K562 (cell line): ENCODE results near the gene OR4F17. TPM values are rescaled to one million over a fixed set of nuclear protein-coding genes. Genes with fewer than 3 reads are reported as not detected.
"Not testable (repeated sequence)": the region's sequence is repeated elsewhere in the genome, so short reads cannot be mapped to it uniquely, and the experiment has no call there.

Source experiments
- ATAC-seq: fragments of 200-7000 bp; cut with Tn5 transposase; 3 replicates; pipeline ENCODE4 v1.9.1; 2020; ENCODE audit warnings: moderate library complexity
- Bru-seq: library from RNA; stranded (reverse); fragments of 400-500 nt; gene quantifications from one replicate; lab custom pipeline; 2021; lab: Mats Ljungman, UMichigan
- BruChase-seq, 2 experiments: library from RNA; stranded (reverse); fragments of 400-500 nt; gene quantifications; one replicate each; lab custom pipeline; 2021; lab: Mats Ljungman, UMichigan
- BruUV-seq: library from RNA; stranded (reverse); fragments of 400-500 nt; replicated peaks from 2 replicates; lab custom pipeline; 2021; lab: Mats Ljungman, UMichigan
- CTCF ChIA-PET: fragments of 300-600 bp; formaldehyde crosslinking; extraction: SDS; loops from one replicate; lab custom pipeline; 2021; ENCODE audit warnings: low intra/inter-chr PET ratio; lab: Yijun Ruan, JAX
- POLR2A ChIA-PET: fragments of 300-600, 350-650 bp; sonication (Branson Sonifier 250); formaldehyde crosslinking; extraction: SDS; loops from one replicate; lab custom pipeline; 2021; ENCODE audit warnings: antibody characterized with exemption, inconsistent platforms; lab: Yijun Ruan, JAX
- DNase-seq, 4 experiments: peaks; one replicate each; pipeline versions ENCODE4 v3.0.0 to v3.0.0-alpha.2; 2011 to 2018; ENCODE audit warnings: low spot score in 3 of 4, mixed read lengths in 3 of 4; ENCODE audit errors: extremely low read depth in 1 of 4
- FAIRE-seq: peaks from 2 replicates; lab custom pipeline; 2011; peaks lifted over from hg19 to GRCh38; lab: Jason Lieb, UNC
- H2AFZ ChIP-seq: 2 replicates; pipeline ENCODE4 v1.6.0; 2011; ENCODE audit warnings: low read depth, low read length, control low read depth, inconsistent platforms
- H3K27ac ChIP-seq: fragments of 200-600 bp; 3 replicates; pipeline ENCODE4 v1.8.0; 2011; ENCODE audit warnings: low read depth, mild to moderate bottlenecking, control low read depth, inconsistent platforms, low read length, moderate library complexity, mixed read lengths; ENCODE audit errors: extremely low read depth
- H3K27me3 ChIP-seq, 2 experiments: fragments of 300-600 bp in 1 of 2; 2 replicates in 1 of 2; 3 replicates in 1 of 2; pipeline versions ENCODE4 v1.6.0 to v1.8.0; 2011; ENCODE audit warnings: inconsistent platforms in 2 of 2, low read length in 2 of 2, mild to moderate bottlenecking in 1 of 2, mixed read lengths in 1 of 2, moderate library complexity in 1 of 2; ENCODE audit not compliant: control insufficient read depth in 2 of 2, insufficient read depth in 2 of 2
- H3K36me3 ChIP-seq: fragments of 300-600 bp; 3 replicates; pipeline ENCODE4 v1.8.0; 2011; ENCODE audit warnings: mild to moderate bottlenecking, low read length, inconsistent platforms; ENCODE audit not compliant: control insufficient read depth, insufficient read depth
- H3K4me1 ChIP-seq, 2 experiments: fragments of 200-600 bp in 1 of 2; replicated peaks in 1 of 2; 2 replicates in 1 of 2; 3 replicates in 1 of 2; pipeline versions ENCODE4 v1.5.1 to v1.8.0; 2011; ENCODE audit warnings: inconsistent platforms in 2 of 2, low read length in 2 of 2, mild to moderate bottlenecking in 1 of 2, mixed read lengths in 1 of 2, moderate library complexity in 1 of 2; ENCODE audit not compliant: control insufficient read depth in 2 of 2, insufficient read depth in 2 of 2
- H3K4me2 ChIP-seq: 2 replicates; pipeline ENCODE4 v1.6.1; 2011; ENCODE audit warnings: low read length, control low read depth, inconsistent platforms, mixed read lengths; ENCODE audit not compliant: insufficient read depth
- H3K4me3 ChIP-seq: fragments of 200-600 bp; sonication (generic), shearing (Covaris generic); 2 replicates; pipeline ENCODE4 v1.5.1; 2016; ENCODE audit warnings: control low read depth, inconsistent platforms
- H3K79me2 ChIP-seq: fragments of 200-600 bp; 3 replicates; pipeline ENCODE4 v1.8.0; 2011; ENCODE audit warnings: low read length, inconsistent platforms; ENCODE audit not compliant: control insufficient read depth, insufficient read depth
- H3K9ac ChIP-seq, 2 experiments: 2 replicates each; pipeline versions ENCODE4 v1.6.0 to v1.6.1; 2011; ENCODE audit warnings: low read depth in 2 of 2, low read length in 2 of 2, control low read depth in 1 of 2, inconsistent platforms in 1 of 2, mild to moderate bottlenecking in 1 of 2, mixed read lengths in 1 of 2; ENCODE audit not compliant: insufficient read depth in 1 of 2
- H3K9me1 ChIP-seq: one replicate; pipeline ENCODE4 v1.6.0; 2011; ENCODE audit warnings: inconsistent platforms, mild to moderate bottlenecking, low read length, moderate library complexity; ENCODE audit not compliant: control insufficient read depth, insufficient read depth
- H3K9me3 ChIP-seq: replicated peaks from 2 replicates; pipeline ENCODE4 v1.5.1; 2011; ENCODE audit warnings: low read depth, low read length, inconsistent platforms; ENCODE audit not compliant: control insufficient read depth, insufficient read depth
- H4K20me1 ChIP-seq: replicated peaks from 2 replicates; pipeline ENCODE4 v1.6.1; 2011; ENCODE audit warnings: low read length, inconsistent platforms, mixed read lengths; ENCODE audit not compliant: control insufficient read depth, insufficient read depth
- in situ Hi-C: fragments of 300-500 bp; cut with MboI; formaldehyde crosslinking; loops from 4 replicates; pipeline ENCODE4 v1.15.0; 2018; ENCODE audit warnings: inconsistent platforms, mixed read lengths
- intact Hi-C: fragments of 100-400 bp; cut with micrococcal nuclease; formaldehyde crosslinking; loops from 2 replicates; pipeline ENCODE4 v1.14.2; 2022
- long read RNA-seq, 3 experiments: library from polyadenylated mRNA in 2 of 3; library from RNA in 1 of 3; unstranded in 2 of 3; stranded (forward) in 1 of 3; transcript quantifications; one replicate each; pipeline ENCODE4 v2.0.0, GENCODE V29; 2019 to 2022
- polyA minus RNA-seq, 3 experiments: library from RNA; depleted of rRNA, polyadenylated mRNA; stranded (reverse); fragments of >200 nt; gene quantifications; 2 replicates each; pipeline ENCODE4 v1.2.3, GENCODE V29; 2011
- polyA plus RNA-seq, 8 experiments: library from polyadenylated mRNA; depleted of rRNA in 4 of 8; stranded (reverse) in 5 of 8; unstranded in 3 of 8; fragments of >200 nt; fragmentation: Nextera tagmentation in 2 of 8; fragmentation: Illumina TruSeq in 1 of 8; extraction: Ambion mirVana in 2 of 8; extraction: Trizol in 1 of 8; gene quantifications; 2 replicates each; pipeline versions ENCODE4 v1.2.1 to v1.2.3, GENCODE V29; 2011 to 2014; ENCODE audit warnings: inconsistent platforms in 1 of 8, missing spikeins in 1 of 8
- total RNA-seq, 7 experiments: library from RNA; depleted of rRNA in 6 of 7; stranded (reverse); fragments of >200 nt in 6 of 7; fragmentation: Illumina TruSeq in 2 of 7; extraction: Trizol in 2 of 7; gene quantifications; 2 replicates each; pipeline versions ENCODE4 v1.2.1 to v1.2.3, GENCODE V29; 2011 to 2021; ENCODE audit warnings: low replicate concordance in 1 of 7

OR4F17 gene, protein sequence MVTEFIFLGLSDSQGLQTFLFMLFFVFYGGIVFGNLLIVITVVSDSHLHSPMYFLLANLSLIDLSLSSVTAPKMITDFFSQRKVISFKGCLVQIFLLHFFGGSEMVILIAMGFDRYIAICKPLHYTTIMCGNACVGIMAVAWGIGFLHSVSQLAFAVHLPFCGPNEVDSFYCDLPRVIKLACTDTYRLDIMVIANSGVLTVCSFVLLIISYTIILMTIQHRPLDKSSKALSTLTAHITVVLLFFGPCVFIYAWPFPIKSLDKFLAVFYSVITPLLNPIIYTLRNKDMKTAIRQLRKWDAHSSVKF
- total RNA-seq (2011; cell fraction: chromatin; rRNA removed; ENCODE audit: low replicate concordance), result 0.39 and 1.3 TPM in 2 replicates
- not detected in 2 replicates for total RNA-seq (2011; cell fraction: nucleolus; rRNA removed)
- 1.4 TPM in 1 of 2 replicates, not detected in the other for total RNA-seq (2011; cell fraction: nucleoplasm; rRNA removed)
- not detected in 2 replicates for total RNA-seq (2014; rRNA removed)
- 0.15 TPM in 1 of 2 replicates, not detected in the other for total RNA-seq (2014; rRNA removed; fragmentation: Illumina TruSeq; extraction: Trizol)
- total RNA-seq (2015; rRNA removed; fragmentation: Illumina TruSeq; extraction: Trizol), result not detected in 2 replicates
- total RNA-seq (2021), result not detected in 2 replicates
- not detected in 2 replicates for polyA plus RNA-seq (2011; rRNA removed)
- not detected in 2 replicates for polyA plus RNA-seq (2011; cell fraction: cytosol; rRNA removed)
- not detected in 2 replicates for polyA plus RNA-seq (2011; cell fraction: nucleus; rRNA removed)
- 0.10 and 0.37 TPM in 2 replicates for polyA plus RNA-seq (2012)
- polyA plus RNA-seq (2014; fragmentation: Illumina TruSeq; extraction: Trizol), result not detected in 2 replicates
- polyA plus RNA-seq (2014; fragmentation: Nextera tagmentation; extraction: Ambion mirVana), result 1 to 10 TPM in 1 of 2 experiments, under 1 TPM in 1; 0.08 to 1.4 TPM
- polyA plus RNA-seq (2014; rRNA removed), result not detected in 2 replicates
- 0.12 and 0.39 TPM in 2 replicates for polyA minus RNA-seq (2011; rRNA and poly(A)+ RNA removed)
- polyA minus RNA-seq (2011; cell fraction: cytosol; rRNA and poly(A)+ RNA removed), result not detected in 2 replicates
- polyA minus RNA-seq (2011; cell fraction: nucleus; rRNA and poly(A)+ RNA removed), result 0.33 TPM in 1 of 2 replicates, not detected in the other
- not detected for Bru-seq, nascent RNA
- BruChase-seq, experiment 1, labeled RNA remaining after a 2-hour chase, result percentile 12 among the genes with signal in this experiment
- not detected for BruChase-seq, experiment 2, labeled RNA remaining after a 6-hour chase
- long read RNA-seq, experiment 1, result 0 reads
- long read RNA-seq, experiment 2, result 0 reads
- long read RNA-seq, experiment 3, result 0 reads

DNA sequence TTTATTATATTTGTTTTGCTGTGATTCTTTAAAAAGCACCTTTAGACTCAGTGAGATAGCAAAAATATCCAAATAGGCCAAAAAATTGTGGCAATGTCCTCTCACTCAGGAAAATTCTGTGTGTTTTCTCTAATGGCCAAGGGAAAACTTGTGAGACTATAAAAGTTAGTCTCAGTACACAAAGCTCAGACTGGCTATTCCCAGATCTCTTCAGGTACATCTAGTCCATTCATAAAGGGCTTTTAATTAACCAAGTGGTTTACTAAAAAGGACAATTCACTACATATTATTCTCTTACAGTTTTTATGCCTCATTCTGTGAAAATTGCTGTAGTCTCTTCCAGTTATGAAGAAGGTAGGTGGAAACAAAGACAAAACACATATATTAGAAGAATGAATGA lies at the start of gene OR4F17:
Gene OR4F17, plus strand, starts transcription at position 301 of the 400 bp plus-strand sequence. CDS start 3,575 bp downstream, outside the sequence.
- H2AFZ ChIP-seq, FAIRE-seq, in situ Hi-C loops, H3K27ac ChIP-seq, ATAC-seq, H3K9me3 ChIP-seq, H3K9ac ChIP-seq, H3K36me3 ChIP-seq, CTCF ChIA-PET, H3K27me3 ChIP-seq, POLR2A ChIA-PET, H3K4me1 ChIP-seq, DNase-seq, H4K20me1 ChIP-seq, BruUV-seq, H3K4me3 ChIP-seq, H3K79me2 ChIP-seq, H3K4me2 ChIP-seq, intact Hi-C loops, H3K9me1 ChIP-seq: not testable (repeated sequence)
